ENCODE data around the gene PSTK. TPM values are rescaled to one million over a fixed set of nuclear protein-coding genes. Genes with fewer than 3 reads are reported as not detected.

The PSTK gene
- polyA plus RNA-seq, 3 donors = 3.5 to 4.7 (median 4.2) TPM

GRCh38 chr10:123021517-123021916 lies 41.3 kb downstream of the PSTK start:
- DNase-seq = no peak
- Histone ChIP-seq H3K4me2 (replicated peaks; ENCODE audit: extremely low read depth, low read length, poor library complexity, severe bottlenecking) (no peak overlapping the region), H3K9me3 (replicated peaks in 1 of 2; ENCODE audit: control insufficient read depth in 1 of 2, insufficient read depth in 1 of 2, low read length in 2 of 2) (no peaks in the 10 kb centered on the region), H2AFZ (ENCODE audit: insufficient read depth, low read depth, low read length, poor library complexity, severe bottlenecking) (no peak overlapping the region), H3K4me3 (replicated peaks in 1 of 3; ENCODE audit: low read depth in 2 of 3, low read length in 3 of 3) (no peak overlapping the region), H4K20me1 (ENCODE audit: insufficient read depth, low read length) (no peaks in the 10 kb centered on the region), H3K9ac (ENCODE audit: insufficient read depth, low read length, poor library complexity, severe bottlenecking) (no peak overlapping the region), H3K27ac (ENCODE audit: low read depth in 1 of 2, low read length in 2 of 2) (no peak overlapping the region), H3K79me2 (ENCODE audit: insufficient read depth, low read length) (no peaks in the 10 kb centered on the region), H3K36me3 (replicated peaks in 1 of 2; ENCODE audit: control insufficient read depth in 1 of 2, insufficient read depth in 2 of 2, low read length in 2 of 2) (no peaks in the 10 kb centered on the region), H3K27me3 (ENCODE audit: control insufficient read depth in 2 of 2, insufficient read depth in 2 of 2, low read length in 2 of 2) (no peaks in the 10 kb centered on the region), H3K4me1 (ENCODE audit: control insufficient read depth in 1 of 2, insufficient read depth in 2 of 2, low read length in 2 of 2) (no peaks in the 10 kb centered on the region)
- H3K9me3 Mint-ChIP-seq = peaks cover 0 to 4% (median 0%) of the 10 kb centered on the region in 7 donors
- peaks cover 0 to 2% (median 0%) of the 10 kb centered on the region in 3 donors for H3K27me3 Mint-ChIP-seq (ENCODE audit: low read depth in 3 of 3)
- intact Hi-C loops (cut with micrococcal nuclease) = no loop called here
- no CpG with 5 or more reads among the region's 3 CpGs for WGBS (ENCODE audit: insufficient coverage)
- no peaks in the 10 kb centered on the region for H3K36me3 Mint-ChIP-seq
- no peaks in the 10 kb centered on the region for H3K4me1 Mint-ChIP-seq
- no peak overlapping the region for H3K4me3 Mint-ChIP-seq
- peak; percentile 20 for TF ChIP-seq CTCF (IDR thresholded peaks at IDR 0.05)
- no peak overlapping the region for H3K27ac Mint-ChIP-seq

DNA sequence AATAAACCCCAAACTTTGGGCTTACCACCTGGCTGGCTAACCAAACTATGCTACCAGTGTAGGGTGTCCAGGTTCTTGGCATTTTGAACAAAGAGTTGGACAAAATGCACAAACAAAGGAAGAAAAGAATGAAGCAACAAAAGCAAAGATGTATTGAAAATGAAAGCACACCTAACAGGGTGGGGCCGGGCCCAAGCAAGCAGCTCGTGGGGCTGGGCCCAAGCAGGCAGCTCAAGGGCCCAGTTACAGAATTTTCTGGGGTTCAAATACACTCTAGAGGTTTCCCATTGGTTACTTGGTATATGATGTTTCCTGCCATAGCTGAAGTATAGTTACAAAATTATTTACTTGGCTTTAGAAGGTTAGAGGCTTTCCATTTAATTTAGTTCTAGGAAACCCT lies 44.3 kb downstream of the PSTK start:
- H3K9me3 ChIP-seq (replicated peaks in 1 of 2; ENCODE audit: control insufficient read depth in 1 of 2, insufficient read depth in 1 of 2, low read length in 2 of 2) = no peaks in the 10 kb centered on the region
- TF ChIP-seq CTCF (IDR thresholded peaks at IDR 0.05) = no peak
- H3K4me3 ChIP-seq (replicated peaks in 1 of 3; ENCODE audit: low read depth in 2 of 3, low read length in 3 of 3) = no peak overlapping the region
- H3K4me1 Mint-ChIP-seq = no peaks in the 10 kb centered on the region
- no peaks in the 10 kb centered on the region for H3K36me3 Mint-ChIP-seq
- H3K4me3 Mint-ChIP-seq = no peak overlapping the region
- H3K9ac ChIP-seq (ENCODE audit: insufficient read depth, low read length, poor library complexity, severe bottlenecking) = no peak overlapping the region
- H3K9me3 Mint-ChIP-seq = no peaks in the 10 kb centered on the region
- H2AFZ ChIP-seq (ENCODE audit: insufficient read depth, low read depth, low read length, poor library complexity, severe bottlenecking) = no peak overlapping the region
- H3K79me2 ChIP-seq (ENCODE audit: insufficient read depth, low read length) = no peaks in the 10 kb centered on the region
- H3K27me3 Mint-ChIP-seq (ENCODE audit: low read depth in 3 of 3) = no peaks in the 10 kb centered on the region
- H3K4me2 ChIP-seq (replicated peaks; ENCODE audit: extremely low read depth, low read length, poor library complexity, severe bottlenecking) = no peak overlapping the region
- DNase-seq = no peak
- no peaks in the 10 kb centered on the region for H3K36me3 ChIP-seq (replicated peaks in 1 of 2; ENCODE audit: control insufficient read depth in 1 of 2, insufficient read depth in 2 of 2, low read length in 2 of 2)
- no peak overlapping the region for H3K27ac Mint-ChIP-seq
- intact Hi-C loops (cut with micrococcal nuclease) = no loop called here
- H4K20me1 ChIP-seq (ENCODE audit: insufficient read depth, low read length) = no peaks in the 10 kb centered on the region
- H3K27ac ChIP-seq (ENCODE audit: low read depth in 1 of 2, low read length in 2 of 2) = no peak overlapping the region
- 90% methylated on average over 2 of the region's 2 CpGs for WGBS (ENCODE audit: insufficient coverage)
- no peaks in the 10 kb centered on the region for H3K4me1 ChIP-seq (ENCODE audit: control insufficient read depth in 1 of 2, insufficient read depth in 2 of 2, low read length in 2 of 2)
- H3K27me3 ChIP-seq (ENCODE audit: control insufficient read depth in 2 of 2, insufficient read depth in 2 of 2, low read length in 2 of 2) = no peaks in the 10 kb centered on the region

Measured in CD14-positive monocyte (primary cell).